Liver (tissue), 9 donors: ENCODE data around the gene USP47. TPM values are rescaled to one million over a fixed set of nuclear protein-coding genes. Genes with fewer than 3 reads are reported as not detected.

Experiments
- DNase-seq: peaks from one replicate; pipeline ENCODE4 v3.0.0-alpha.2; 2017; ENCODE audit warnings: low spot score
- H3K27ac ChIP-seq, 2 donors: one replicate each; pipeline ENCODE4 v1.7.0; 2013; ENCODE audit warnings: inconsistent platforms in 2 of 2, low read length in 2 of 2, control low read depth in 1 of 2, low read depth in 1 of 2, mild to moderate bottlenecking in 1 of 2
- H3K27me3 ChIP-seq, 4 donors: one replicate each; pipeline versions ENCODE4 v1.6.1 to v1.7.0; 2013; ENCODE audit warnings: low read length in 3 of 4, inconsistent platforms in 1 of 4, mild to moderate bottlenecking in 1 of 4, moderate library complexity in 1 of 4; ENCODE audit not compliant: control insufficient read depth in 4 of 4, insufficient read depth in 4 of 4
- H3K36me3 ChIP-seq, 4 donors: one replicate each; pipeline versions ENCODE4 v1.6.1 to v1.7.0; 2013; ENCODE audit warnings: low read length in 3 of 4, mild to moderate bottlenecking in 3 of 4, low read depth in 1 of 4, moderate library complexity in 1 of 4; ENCODE audit not compliant: control insufficient read depth in 4 of 4, insufficient read depth in 3 of 4
- H3K4me1 ChIP-seq, 4 donors: one replicate each; pipeline versions ENCODE4 v1.6.1 to v1.7.0; 2013; ENCODE audit warnings: low read length in 3 of 4, mild to moderate bottlenecking in 3 of 4, moderate library complexity in 1 of 4; ENCODE audit not compliant: control insufficient read depth in 4 of 4, insufficient read depth in 4 of 4
- H3K4me3 ChIP-seq, 3 donors: one replicate each; pipeline versions ENCODE4 v1.6.1 to v1.7.0; 2013; ENCODE audit warnings: low read length in 3 of 3, control low read depth in 1 of 3, low read depth in 1 of 3, mild to moderate bottlenecking in 1 of 3
- H3K9ac ChIP-seq, 2 donors: one replicate each; pipeline ENCODE4 v1.7.0; 2013; ENCODE audit warnings: low read length in 2 of 2, mild to moderate bottlenecking in 2 of 2, moderate library complexity in 2 of 2, control low read depth in 1 of 2, low read depth in 1 of 2
- H3K9me3 ChIP-seq, 4 donors: one replicate each; pipeline versions ENCODE4 v1.6.1 to v1.7.0; 2013; ENCODE audit warnings: low read length in 3 of 4; ENCODE audit not compliant: control insufficient read depth in 4 of 4
- EGR1 ChIP-seq, 2 donors: IDR thresholded peaks; 2 replicates each; pipeline ENCODE4 v1.6.1; 2016 to 2018; ENCODE audit warnings: antibody characterized with exemption in 2 of 2, low read depth in 2 of 2
- FOXA1 ChIP-seq: IDR thresholded peaks from 2 replicates; pipeline ENCODE4 v1.6.1; 2016; ENCODE audit warnings: antibody characterized with exemption
- FOXA2 ChIP-seq: IDR thresholded peaks from 2 replicates; pipeline ENCODE4 v1.6.1; 2016; ENCODE audit warnings: antibody characterized with exemption
- GABPA ChIP-seq, 2 donors: IDR thresholded peaks in 1 of 2; conservative IDR thresholded peaks in 1 of 2; 2 replicates each; pipeline ENCODE4 v1.6.1; 2016; ENCODE audit warnings: antibody characterized with exemption in 2 of 2, mild to moderate bottlenecking in 1 of 2, moderate library complexity in 1 of 2
- HNF4A ChIP-seq, 2 donors: conservative IDR thresholded peaks; 2 replicates each; pipeline ENCODE4 v1.6.1; 2016; ENCODE audit warnings: antibody characterized with exemption in 2 of 2, mild to moderate bottlenecking in 2 of 2
- JUND ChIP-seq, 2 donors: IDR thresholded peaks; 2 replicates each; pipeline ENCODE4 v1.6.1; 2016; ENCODE audit warnings: antibody characterized with exemption in 2 of 2
- NR2F2 ChIP-seq: IDR thresholded peaks from 2 replicates; pipeline ENCODE4 v1.6.1; 2016; ENCODE audit warnings: antibody characterized with exemption
- RAD21 ChIP-seq, 2 donors: IDR thresholded peaks; 2 replicates each; pipeline ENCODE4 v1.6.1; 2016; ENCODE audit warnings: antibody characterized with exemption in 2 of 2, mild to moderate bottlenecking in 2 of 2
- RXRA ChIP-seq, 2 donors: IDR thresholded peaks; 2 replicates each; pipeline ENCODE4 v1.6.1; 2017 to 2018; ENCODE audit warnings: antibody characterized with exemption in 2 of 2, mild to moderate bottlenecking in 1 of 2
- SP1 ChIP-seq: IDR thresholded peaks from 2 replicates; pipeline ENCODE4 v1.6.1; 2018; ENCODE audit warnings: antibody characterized with exemption, mild to moderate bottlenecking
- TAF1 ChIP-seq: conservative IDR thresholded peaks from 2 replicates; pipeline ENCODE4 v1.6.1; 2016; ENCODE audit warnings: antibody characterized with exemption, mild to moderate bottlenecking
- YY1 ChIP-seq: IDR thresholded peaks from 2 replicates; pipeline ENCODE4 v1.6.1; 2016; ENCODE audit warnings: antibody characterized with exemption, mild to moderate bottlenecking
- WGBS: extraction: QIAGEN DNeasy Blood & Tissue Kit; methylation state at CpG from one replicate; pipeline ENCODE4 v1.1.7; 2013; 5-methylcytosine and 5-hydroxymethylcytosine counted together
- polyA plus RNA-seq, 2 donors: library from polyadenylated mRNA; stranded (reverse) in 1 of 2; unstranded in 1 of 2; fragments of 200-250 nt in 1 of 2; fragments of >200 nt in 1 of 2; fragmentation: Nextera tagmentation in 1 of 2; extraction: Ambion mirVana in 1 of 2; gene quantifications; one replicate each; pipeline versions ENCODE4 v1.2.1 to v1.2.3, GENCODE V29; 2013 to 2015
- total RNA-seq, 2 donors: library from RNA; depleted of rRNA; stranded (reverse); fragments of >200 nt; gene quantifications; one replicate each; pipeline ENCODE4 v1.2.3, GENCODE V29; 2014
- TF ChIP-seq, protein P1 (sequence below): IDR thresholded peaks from 2 replicates; pipeline ENCODE4 v1.6.1; 2016; ENCODE audit warnings: antibody characterized with exemption, mild to moderate bottlenecking
- TF ChIP-seq, protein P2 (sequence below): IDR thresholded peaks from 2 replicates; pipeline ENCODE4 v1.6.1; 2016; ENCODE audit warnings: antibody characterized with exemption
- TF ChIP-seq, protein P3 (sequence below): IDR thresholded peaks from 2 replicates; pipeline ENCODE4 v1.6.1; 2016; ENCODE audit warnings: antibody characterized with exemption
- TF ChIP-seq, protein P4 (sequence below): IDR thresholded peaks from 2 replicates; pipeline ENCODE4 v1.6.1; 2016; ENCODE audit warnings: antibody characterized with exemption
- donor health status: healthy.
- donor health status: healthy.
- donor health status: healthy.
- donor health status: healthy.
- donor health status: healthy.

The USP47 gene
- total and polyA plus RNA-seq, 4 donors: 14.9 to 55.1 (median 32.2) TPM

DNA sequence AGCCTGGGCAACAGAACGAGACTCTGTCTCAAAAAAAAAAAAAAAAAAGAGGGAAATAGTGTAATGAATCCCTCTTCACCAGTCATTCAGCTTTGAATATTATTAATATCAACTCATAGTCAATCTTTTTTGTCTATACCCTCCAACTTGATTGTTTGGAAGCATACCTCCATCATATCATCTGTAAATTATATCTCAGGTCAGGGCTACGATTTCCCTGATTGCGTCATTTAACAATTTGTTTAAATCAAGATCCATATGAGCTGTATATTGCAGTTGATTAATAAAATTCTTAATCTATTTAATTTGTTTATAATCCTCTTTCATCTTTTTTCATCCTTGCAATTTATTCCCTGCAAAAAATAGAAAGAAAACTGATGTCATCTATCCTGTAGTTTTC is 60.2 kb downstream of the USP47 start (continued):
- TF ChIP-seq, protein P1, sequence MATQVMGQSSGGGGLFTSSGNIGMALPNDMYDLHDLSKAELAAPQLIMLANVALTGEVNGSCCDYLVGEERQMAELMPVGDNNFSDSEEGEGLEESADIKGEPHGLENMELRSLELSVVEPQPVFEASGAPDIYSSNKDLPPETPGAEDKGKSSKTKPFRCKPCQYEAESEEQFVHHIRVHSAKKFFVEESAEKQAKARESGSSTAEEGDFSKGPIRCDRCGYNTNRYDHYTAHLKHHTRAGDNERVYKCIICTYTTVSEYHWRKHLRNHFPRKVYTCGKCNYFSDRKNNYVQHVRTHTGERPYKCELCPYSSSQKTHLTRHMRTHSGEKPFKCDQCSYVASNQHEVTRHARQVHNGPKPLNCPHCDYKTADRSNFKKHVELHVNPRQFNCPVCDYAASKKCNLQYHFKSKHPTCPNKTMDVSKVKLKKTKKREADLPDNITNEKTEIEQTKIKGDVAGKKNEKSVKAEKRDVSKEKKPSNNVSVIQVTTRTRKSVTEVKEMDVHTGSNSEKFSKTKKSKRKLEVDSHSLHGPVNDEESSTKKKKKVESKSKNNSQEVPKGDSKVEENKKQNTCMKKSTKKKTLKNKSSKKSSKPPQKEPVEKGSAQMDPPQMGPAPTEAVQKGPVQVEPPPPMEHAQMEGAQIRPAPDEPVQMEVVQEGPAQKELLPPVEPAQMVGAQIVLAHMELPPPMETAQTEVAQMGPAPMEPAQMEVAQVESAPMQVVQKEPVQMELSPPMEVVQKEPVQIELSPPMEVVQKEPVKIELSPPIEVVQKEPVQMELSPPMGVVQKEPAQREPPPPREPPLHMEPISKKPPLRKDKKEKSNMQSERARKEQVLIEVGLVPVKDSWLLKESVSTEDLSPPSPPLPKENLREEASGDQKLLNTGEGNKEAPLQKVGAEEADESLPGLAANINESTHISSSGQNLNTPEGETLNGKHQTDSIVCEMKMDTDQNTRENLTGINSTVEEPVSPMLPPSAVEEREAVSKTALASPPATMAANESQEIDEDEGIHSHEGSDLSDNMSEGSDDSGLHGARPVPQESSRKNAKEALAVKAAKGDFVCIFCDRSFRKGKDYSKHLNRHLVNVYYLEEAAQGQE: no peak
- TF ChIP-seq JUND (IDR thresholded peaks at IDR 0.05) (no peak), RXRA (IDR thresholded peaks at IDR 0.05) (no peak)

DNA sequence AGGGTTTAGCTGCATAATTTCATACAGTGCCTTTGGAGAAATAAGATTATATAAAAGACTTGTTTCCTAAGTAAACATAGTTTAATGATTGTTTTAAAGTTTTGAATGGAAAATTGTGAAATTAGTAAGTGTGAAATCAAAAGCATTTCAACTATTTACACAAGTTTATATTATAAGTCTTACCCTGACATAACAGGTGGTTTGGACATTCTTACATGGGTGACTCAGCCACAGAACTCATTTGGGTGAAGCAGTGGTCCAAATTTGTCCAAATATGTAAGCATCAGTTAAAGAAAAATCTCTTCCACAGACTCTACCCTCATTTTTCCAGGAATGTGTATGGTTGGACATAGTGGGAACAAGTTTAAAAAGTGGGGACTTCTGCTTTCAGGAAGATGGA is 68.0 kb downstream of the USP47 start:
- TF ChIP-seq RXRA (IDR thresholded peaks at IDR 0.05): no peak
- TF ChIP-seq GABPA (IDR thresholded peaks at IDR 0.05 in 1 of 2, conservative IDR thresholded peaks at IDR 0.05 in 1 of 2): no peak
- no peak for TF ChIP-seq FOXA1
- no peak for TF ChIP-seq EGR1 (IDR thresholded peaks at IDR 0.05; ENCODE audit: low read depth in 2 of 2)
- TF ChIP-seq YY1: no peak
- TF ChIP-seq TAF1: no peak
- TF ChIP-seq, protein P2, sequence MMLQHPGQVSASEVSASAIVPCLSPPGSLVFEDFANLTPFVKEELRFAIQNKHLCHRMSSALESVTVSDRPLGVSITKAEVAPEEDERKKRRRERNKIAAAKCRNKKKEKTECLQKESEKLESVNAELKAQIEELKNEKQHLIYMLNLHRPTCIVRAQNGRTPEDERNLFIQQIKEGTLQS: no peak
- no peak for TF ChIP-seq JUND (IDR thresholded peaks at IDR 0.05)
- no peak for TF ChIP-seq NR2F2
- TF ChIP-seq SP1: no peak

DNA sequence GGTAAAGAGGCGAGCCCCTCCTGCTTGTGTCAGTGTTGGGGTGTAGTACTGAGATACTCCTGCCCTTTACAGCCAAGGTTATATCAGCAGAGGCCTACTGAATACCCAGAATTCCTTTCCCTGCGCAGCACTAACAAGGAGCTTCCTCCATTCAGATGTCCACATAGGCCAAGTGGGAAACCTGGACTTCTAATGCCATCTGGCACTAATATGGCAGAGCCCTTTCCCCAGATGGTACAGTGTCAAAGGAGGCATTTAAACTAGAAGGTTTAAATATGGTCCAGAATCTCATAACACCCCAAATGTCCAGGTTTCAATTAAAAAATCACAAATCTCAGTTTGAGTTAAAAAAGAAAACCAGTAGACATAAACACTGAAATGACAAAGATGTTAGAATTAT is 68.8 kb downstream of the USP47 start:
- H3K9ac ChIP-seq: no peak overlapping the region
- H3K27ac ChIP-seq: no peak overlapping the region
- TF ChIP-seq YY1: no peak
- no peak for TF ChIP-seq JUND (IDR thresholded peaks at IDR 0.05)
- TF ChIP-seq HNF4A (conservative IDR thresholded peaks at IDR 0.05): no peak

More for the DNA sequence above, 68.0 kb downstream of the USP47 start:
- H3K36me3 ChIP-seq: peaks cover 4 to 33% (median 18%) of the 10 kb centered on the region in 4 donors
- no peak overlapping the region for H3K27ac ChIP-seq
- H3K4me1 ChIP-seq: no peaks in the 10 kb centered on the region
- H3K9ac ChIP-seq: no peak overlapping the region
- no peak for DNase-seq
- H3K9me3 ChIP-seq: no peaks in the 10 kb centered on the region
- no peaks in the 10 kb centered on the region for H3K27me3 ChIP-seq
- no peak overlapping the region for H3K4me3 ChIP-seq

DNA sequence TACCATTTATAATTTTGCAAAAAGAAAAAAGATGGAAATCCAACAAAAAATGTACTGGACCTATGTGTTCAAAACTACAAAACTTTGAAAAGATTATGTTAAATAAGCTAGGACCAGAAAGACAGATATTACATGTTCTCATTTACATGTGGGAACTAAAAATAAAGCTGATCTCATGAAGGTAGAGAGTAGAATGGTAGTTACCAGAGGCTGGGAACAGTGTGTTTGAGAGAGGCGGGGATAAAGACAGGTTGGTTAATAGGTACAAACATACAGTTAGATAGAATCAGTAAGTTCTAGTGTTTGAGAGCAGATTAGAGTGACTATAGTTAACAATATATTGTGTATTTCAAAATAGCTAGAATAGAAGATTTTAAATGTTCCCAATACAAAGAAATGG is 71.6 kb downstream of the USP47 start:
- Histone ChIP-seq H3K27me3 (no peaks in the 10 kb centered on the region), H3K36me3 (peaks cover 2 to 12% (median 5%) of the 10 kb centered on the region in 4 donors)
- TF ChIP-seq JUND (IDR thresholded peaks at IDR 0.05) (no peak), SP1 (no peak), YY1 (no peak), FOXA2 (no peak), HNF4A (conservative IDR thresholded peaks at IDR 0.05) (no peak), TAF1 (no peak), NR2F2 (no peak), RAD21 (IDR thresholded peaks at IDR 0.05) (no peak), FOXA1 (no peak)
- TF ChIP-seq, protein P1: no peak
- TF ChIP-seq, protein P3, sequence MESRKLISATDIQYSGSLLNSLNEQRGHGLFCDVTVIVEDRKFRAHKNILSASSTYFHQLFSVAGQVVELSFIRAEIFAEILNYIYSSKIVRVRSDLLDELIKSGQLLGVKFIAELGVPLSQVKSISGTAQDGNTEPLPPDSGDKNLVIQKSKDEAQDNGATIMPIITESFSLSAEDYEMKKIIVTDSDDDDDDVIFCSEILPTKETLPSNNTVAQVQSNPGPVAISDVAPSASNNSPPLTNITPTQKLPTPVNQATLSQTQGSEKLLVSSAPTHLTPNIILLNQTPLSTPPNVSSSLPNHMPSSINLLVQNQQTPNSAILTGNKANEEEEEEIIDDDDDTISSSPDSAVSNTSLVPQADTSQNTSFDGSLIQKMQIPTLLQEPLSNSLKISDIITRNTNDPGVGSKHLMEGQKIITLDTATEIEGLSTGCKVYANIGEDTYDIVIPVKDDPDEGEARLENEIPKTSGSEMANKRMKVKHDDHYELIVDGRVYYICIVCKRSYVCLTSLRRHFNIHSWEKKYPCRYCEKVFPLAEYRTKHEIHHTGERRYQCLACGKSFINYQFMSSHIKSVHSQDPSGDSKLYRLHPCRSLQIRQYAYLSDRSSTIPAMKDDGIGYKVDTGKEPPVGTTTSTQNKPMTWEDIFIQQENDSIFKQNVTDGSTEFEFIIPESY: no peak
- TF ChIP-seq, protein P2: no peak
- TF ChIP-seq, protein P4, sequence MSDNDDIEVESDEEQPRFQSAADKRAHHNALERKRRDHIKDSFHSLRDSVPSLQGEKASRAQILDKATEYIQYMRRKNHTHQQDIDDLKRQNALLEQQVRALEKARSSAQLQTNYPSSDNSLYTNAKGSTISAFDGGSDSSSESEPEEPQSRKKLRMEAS: no peak

More for the DNA sequence above, 68.8 kb downstream of the USP47 start:
- H3K9me3 ChIP-seq: no peaks in the 10 kb centered on the region
- no peaks in the 10 kb centered on the region for H3K4me1 ChIP-seq
- no peak overlapping the region for H3K4me3 ChIP-seq
- DNase-seq: no peak
- 97% methylated on average over 2 of the region's 2 CpGs for WGBS
- H3K27me3 ChIP-seq: no peaks in the 10 kb centered on the region
- H3K36me3 ChIP-seq: peaks cover 4 to 30% (median 14%) of the 10 kb centered on the region in 4 donors

More for the DNA sequence above, 71.6 kb downstream of the USP47 start:
- Histone ChIP-seq H3K27ac (no peak overlapping the region), H3K9me3 (no peaks in the 10 kb centered on the region), H3K4me1 (no peaks in the 10 kb centered on the region), H3K9ac (no peak overlapping the region), H3K4me3 (no peak overlapping the region)
- no peak for DNase-seq
- WGBS: 97% methylated on average over 1 of the region's 1 CpG
